HepG2 (cell line): ENCODE measurements around the gene IQGAP2. TPM values are rescaled to one million over a fixed set of nuclear protein-coding genes. Genes with fewer than 3 reads are reported as not detected.

Experiments used
- CREB1 ChIP-seq, 2 experiments: fragments of 450-650 bp in 1 of 2; IDR thresholded peaks; 2 replicates each; pipeline ENCODE4 v1.6.1; 2016 to 2017; ENCODE audit warnings: control low read depth in 1 of 2, mild to moderate bottlenecking in 1 of 2, missing compliant biosample characterization in 1 of 2, missing genetic modification characterization in 1 of 2
- DMAP1 ChIP-seq: IDR thresholded peaks from 2 replicates; pipeline ENCODE4 v1.6.1; 2016
- FOXP4 ChIP-seq: sonication (generic); formaldehyde crosslinking; IDR thresholded peaks from 2 replicates; pipeline ENCODE4 v1.4.0; 2020; ENCODE audit warnings: missing genetic modification reagents
- GATAD1 ChIP-seq: IDR thresholded peaks from 2 replicates; pipeline ENCODE4 v1.6.1; 2016; ENCODE audit warnings: missing genetic modification reagents, missing compliant biosample characterization
- GATAD2A ChIP-seq: IDR thresholded peaks from 2 replicates; pipeline ENCODE4 v1.6.1; 2016
- KAT2B ChIP-seq: fragments of 150-350 bp; IDR thresholded peaks from 2 replicates; pipeline ENCODE4 v1.6.1; 2014; ENCODE audit warnings: low read depth, low read length, borderline replicate concordance
- KDM6A ChIP-seq: IDR thresholded peaks from 2 replicates; pipeline ENCODE4 v1.6.1; 2016; ENCODE audit warnings: low read depth
- MEF2D ChIP-seq: sonication (generic); formaldehyde crosslinking; IDR thresholded peaks from 2 replicates; pipeline ENCODE4 v1.5.1; 2020; ENCODE audit warnings: mild to moderate bottlenecking, missing genetic modification reagents
- NR2F1 ChIP-seq, 2 experiments: fragments of 450-650 bp in 1 of 2; formaldehyde crosslinking in 1 of 2; IDR thresholded peaks; 2 replicates each; pipeline versions ENCODE4 v1.5.0 to v1.6.1; 2016 to 2020; ENCODE audit warnings: mild to moderate bottlenecking in 1 of 2, missing compliant biosample characterization in 1 of 2, missing genetic modification reagents in 1 of 2, moderate library complexity in 1 of 2
- POLR2A ChIP-seq, 2 experiments: IDR thresholded peaks; 2 replicates each; pipeline ENCODE4 v1.6.1; 2011; ENCODE audit warnings: low read depth in 2 of 2, low read length in 2 of 2, mild to moderate bottlenecking in 1 of 2, moderate library complexity in 1 of 2; ENCODE audit not compliant: insufficient read depth in 1 of 2
- REPIN1 ChIP-seq: sonication (generic); formaldehyde crosslinking; IDR thresholded peaks from 2 replicates; pipeline ENCODE4 v1.8.0; 2022; ENCODE audit warnings: missing genetic modification reagents, low read depth, mild to moderate bottlenecking, borderline replicate concordance
- SMAD3 ChIP-seq: sonication (generic); formaldehyde crosslinking; IDR thresholded peaks from 2 replicates; pipeline ENCODE4 v1.4.0; 2020; ENCODE audit warnings: missing genetic modification reagents
- SNAPC2 ChIP-seq: sonication (generic); formaldehyde crosslinking; IDR thresholded peaks from 2 replicates; pipeline ENCODE4 v1.8.1; 2022; ENCODE audit warnings: mild to moderate bottlenecking, missing genetic modification reagents
- ZFP1 ChIP-seq: IDR thresholded peaks from 2 replicates; pipeline ENCODE4 v1.6.1; 2016
- ZNF331 ChIP-seq: sonication (generic); formaldehyde crosslinking; IDR thresholded peaks from 2 replicates; pipeline ENCODE4 v1.4.0; 2020; ENCODE audit warnings: missing genetic modification reagents
- ZNF460 ChIP-seq: sonication (generic); formaldehyde crosslinking; IDR thresholded peaks from 2 replicates; pipeline ENCODE4 v1.5.1; 2020; ENCODE audit warnings: missing genetic modification reagents, mild to moderate bottlenecking, borderline replicate concordance
- ZNF614 ChIP-seq: IDR thresholded peaks from 2 replicates; pipeline ENCODE4 v1.6.1; 2018; ENCODE audit warnings: missing biosample characterization, missing genetic modification reagents, inconsistent platforms, borderline replicate concordance
- ZSCAN9 ChIP-seq: IDR thresholded peaks from 2 replicates; pipeline ENCODE4 v1.6.1; 2016; ENCODE audit warnings: borderline replicate concordance
- polyA plus RNA-seq, 8 experiments: library from polyadenylated mRNA; depleted of rRNA in 3 of 8; stranded (reverse) in 7 of 8; unstranded in 1 of 8; fragments of >200 nt; fragmentation: Illumina TruSeq in 4 of 8; extraction: Trizol in 4 of 8; gene quantifications; 2 replicates each; pipeline versions ENCODE4 v1.2.1 to v1.2.3, GENCODE V29; 2011 to 2016; ENCODE audit warnings: low read depth in 4 of 8, missing spikeins in 1 of 8, mixed read lengths in 1 of 8; ENCODE audit not compliant: insufficient read depth in 1 of 8
- total RNA-seq, 5 experiments: library from RNA; depleted of rRNA; stranded (reverse); fragments of >200 nt; fragmentation: Illumina TruSeq; extraction: Trizol; gene quantifications; 2 replicates each; pipeline ENCODE4 v1.2.3, GENCODE V29; 2016; ENCODE audit warnings: low read depth in 1 of 5
- TF ChIP-seq, protein P1 (sequence below): IDR thresholded peaks from 2 replicates; pipeline ENCODE4 v1.6.1; 2016; ENCODE audit warnings: missing compliant biosample characterization, missing genetic modification reagents, borderline replicate concordance
- TF ChIP-seq, protein P2 (sequence below): sonication (generic); formaldehyde crosslinking; IDR thresholded peaks from 2 replicates; pipeline ENCODE4 v1.9.0; 2022; ENCODE audit warnings: low read depth, missing genetic modification reagents
- TF ChIP-seq, protein P3 (sequence below): sonication (generic); formaldehyde crosslinking; conservative IDR thresholded peaks from 2 replicates; pipeline ENCODE4 v1.4.0; 2020; ENCODE audit warnings: mild to moderate bottlenecking, missing genetic modification reagents, moderate library complexity

Gene IQGAP2
- total and polyA plus RNA-seq, 2 of the 13 experiments (the other 11 are each of a cell fraction or from before 2014, with no cell fraction given): 35.2 to 83.3 TPM

- TF ChIP-seq KDM6A (peak; percentile 17; the same call in 1 of the 2 replicates), CREB1 (IDR thresholded peaks at IDR 0.05) (no peak), CREB1 (CRISPR knock-in tag; IDR thresholded peaks at IDR 0.05) (peak; percentile 20; the same call in 1 of the 2 replicates), ZNF331 (peak; percentile 42; the same call in 1 of the 2 replicates), NR2F1 (CRISPR knock-in tag; IDR thresholded peaks at IDR 0.05) (peak; percentile 81 to 85), GATAD1 (CRISPR knock-in tag) (0 out of 2 replicates have a peak, but pooled peaks have one; percentile 25), ZNF614 (CRISPR knock-in tag) (peak; percentile 71; the same call in 1 of the 2 replicates), MEF2D (CRISPR knock-in tag) (peak; percentile 99), KAT2B (no peak), SMAD3 (CRISPR knock-in tag) (no peak), DMAP1 (no peak), FOXP4 (CRISPR knock-in tag) (peak; percentile 75), ZSCAN9 (CRISPR knock-in tag) (peak; percentile 56; the same call in 1 of the 2 replicates), ZFP1 (CRISPR knock-in tag) (0 out of 2 replicates have a peak, but pooled peaks have one; percentile 46), REPIN1 (CRISPR knock-in tag) (peak; percentile 35; the same call in 1 of the 2 replicates), POLR2A (IDR thresholded peaks at IDR 0.05; ENCODE audit: insufficient read depth in 1 of 2, low read depth in 2 of 2, low read length in 2 of 2) (no peak), ZNF460 (0 out of 2 replicates have a peak, but pooled peaks have one; percentile 46), GATAD2A (peak; percentile 79), SNAPC2 (CRISPR knock-in tag) (0 out of 2 replicates have a peak, but pooled peaks have one; percentile 51)
- TF ChIP-seq, protein P1, sequence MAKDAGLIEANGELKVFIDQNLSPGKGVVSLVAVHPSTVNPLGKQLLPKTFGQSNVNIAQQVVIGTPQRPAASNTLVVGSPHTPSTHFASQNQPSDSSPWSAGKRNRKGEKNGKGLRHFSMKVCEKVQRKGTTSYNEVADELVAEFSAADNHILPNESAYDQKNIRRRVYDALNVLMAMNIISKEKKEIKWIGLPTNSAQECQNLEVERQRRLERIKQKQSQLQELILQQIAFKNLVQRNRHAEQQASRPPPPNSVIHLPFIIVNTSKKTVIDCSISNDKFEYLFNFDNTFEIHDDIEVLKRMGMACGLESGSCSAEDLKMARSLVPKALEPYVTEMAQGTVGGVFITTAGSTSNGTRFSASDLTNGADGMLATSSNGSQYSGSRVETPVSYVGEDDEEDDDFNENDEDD: no peak
- TF ChIP-seq, protein P2, sequence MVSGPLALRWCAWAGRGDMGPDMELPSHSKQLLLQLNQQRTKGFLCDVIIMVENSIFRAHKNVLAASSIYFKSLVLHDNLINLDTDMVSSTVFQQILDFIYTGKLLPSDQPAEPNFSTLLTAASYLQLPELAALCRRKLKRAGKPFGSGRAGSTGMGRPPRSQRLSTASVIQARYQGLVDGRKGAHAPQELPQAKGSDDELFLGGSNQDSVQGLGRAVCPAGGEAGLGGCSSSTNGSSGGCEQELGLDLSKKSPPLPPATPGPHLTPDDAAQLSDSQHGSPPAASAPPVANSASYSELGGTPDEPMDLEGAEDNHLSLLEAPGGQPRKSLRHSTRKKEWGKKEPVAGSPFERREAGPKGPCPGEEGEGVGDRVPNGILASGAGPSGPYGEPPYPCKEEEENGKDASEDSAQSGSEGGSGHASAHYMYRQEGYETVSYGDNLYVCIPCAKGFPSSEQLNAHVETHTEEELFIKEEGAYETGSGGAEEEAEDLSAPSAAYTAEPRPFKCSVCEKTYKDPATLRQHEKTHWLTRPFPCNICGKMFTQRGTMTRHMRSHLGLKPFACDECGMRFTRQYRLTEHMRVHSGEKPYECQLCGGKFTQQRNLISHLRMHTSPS (CRISPR knock-in tag): peak; percentile 68; the same call in 1 of the 2 replicates
- TF ChIP-seq, protein P3, sequence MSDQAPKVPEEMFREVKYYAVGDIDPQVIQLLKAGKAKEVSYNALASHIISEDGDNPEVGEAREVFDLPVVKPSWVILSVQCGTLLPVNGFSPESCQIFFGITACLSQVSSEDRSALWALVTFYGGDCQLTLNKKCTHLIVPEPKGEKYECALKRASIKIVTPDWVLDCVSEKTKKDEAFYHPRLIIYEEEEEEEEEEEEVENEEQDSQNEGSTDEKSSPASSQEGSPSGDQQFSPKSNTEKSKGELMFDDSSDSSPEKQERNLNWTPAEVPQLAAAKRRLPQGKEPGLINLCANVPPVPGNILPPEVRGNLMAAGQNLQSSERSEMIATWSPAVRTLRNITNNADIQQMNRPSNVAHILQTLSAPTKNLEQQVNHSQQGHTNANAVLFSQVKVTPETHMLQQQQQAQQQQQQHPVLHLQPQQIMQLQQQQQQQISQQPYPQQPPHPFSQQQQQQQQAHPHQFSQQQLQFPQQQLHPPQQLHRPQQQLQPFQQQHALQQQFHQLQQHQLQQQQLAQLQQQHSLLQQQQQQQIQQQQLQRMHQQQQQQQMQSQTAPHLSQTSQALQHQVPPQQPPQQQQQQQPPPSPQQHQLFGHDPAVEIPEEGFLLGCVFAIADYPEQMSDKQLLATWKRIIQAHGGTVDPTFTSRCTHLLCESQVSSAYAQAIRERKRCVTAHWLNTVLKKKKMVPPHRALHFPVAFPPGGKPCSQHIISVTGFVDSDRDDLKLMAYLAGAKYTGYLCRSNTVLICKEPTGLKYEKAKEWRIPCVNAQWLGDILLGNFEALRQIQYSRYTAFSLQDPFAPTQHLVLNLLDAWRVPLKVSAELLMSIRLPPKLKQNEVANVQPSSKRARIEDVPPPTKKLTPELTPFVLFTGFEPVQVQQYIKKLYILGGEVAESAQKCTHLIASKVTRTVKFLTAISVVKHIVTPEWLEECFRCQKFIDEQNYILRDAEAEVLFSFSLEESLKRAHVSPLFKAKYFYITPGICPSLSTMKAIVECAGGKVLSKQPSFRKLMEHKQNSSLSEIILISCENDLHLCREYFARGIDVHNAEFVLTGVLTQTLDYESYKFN (CRISPR knock-in tag): peak; percentile 87
These were observed 13.5 kb upstream of the IQGAP2 start (continued) for GRCh38 chr5:76389513-76390154.
